Measurements from ENCODE around the gene CDH13. TPM values are rescaled to one million over a fixed set of nuclear protein-coding genes. Genes with fewer than 3 reads are reported as not detected.

CDH13 gene
- total and polyA plus RNA-seq, 9 of the 15 experiments (the other 6 are each of a cell fraction or from before 2014, with no cell fraction given): 0.03 TPM; not detected in 8

- Histone ChIP-seq H3K27me3 (ENCODE audit: control insufficient read depth in 2 of 2, insufficient read depth in 2 of 2, low read length in 2 of 2) (no peaks in the 10 kb centered on the region), H3K4me2 (ENCODE audit: insufficient read depth, low read length) (no peak overlapping the region), H3K9ac (ENCODE audit: insufficient read depth in 1 of 2, low read depth in 2 of 2, low read length in 2 of 2) (no peak overlapping the region), H3K4me1 (replicated peaks in 1 of 2; ENCODE audit: control insufficient read depth in 2 of 2, insufficient read depth in 2 of 2, low read length in 2 of 2) (no peaks in the 10 kb centered on the region), H3K79me2 (ENCODE audit: control insufficient read depth, insufficient read depth, low read length) (no peaks in the 10 kb centered on the region), H2AFZ (ENCODE audit: low read depth, low read length) (no peak overlapping the region), H4K20me1 (replicated peaks; ENCODE audit: control insufficient read depth, insufficient read depth, low read length) (no peaks in the 10 kb centered on the region), H3K4me3 (no peak overlapping the region), H3K9me1 (ENCODE audit: control insufficient read depth, insufficient read depth, low read length) (no peaks in the 10 kb centered on the region), H3K27ac (ENCODE audit: extremely low read depth, low read depth, low read length) (no peak overlapping the region), H3K36me3 (ENCODE audit: control insufficient read depth, insufficient read depth, low read length) (no peaks in the 10 kb centered on the region), H3K9me3 (replicated peaks; ENCODE audit: control insufficient read depth, insufficient read depth, low read depth, low read length) (no peaks in the 10 kb centered on the region; the same call in 1 of the 2 replicates)
- in situ Hi-C loops (cut with MboI) (no loop called here), intact Hi-C loops (cut with micrococcal nuclease) (no loop called here)
- no TSS peak for BruUV-seq (replicated peaks)
- DNase-seq (ENCODE audit: extremely low read depth in 1 of 4, low spot score in 3 of 4) (no peak), FAIRE-seq (no peak), ATAC-seq (no peak)
- ChIA-PET CTCF (ENCODE audit: low intra/inter-chr PET ratio) (no interaction called here), POLR2A (interaction anchor here (0.7 kb wide), 1 partner anchor 1955 kb away, joined by 3 read pairs; no protein-coding TSS in a partner anchor)
- WGBS (ENCODE audit: insufficient coverage, low coverage, missing lambda C conversion rate): under 1% methylated on average over 7 of the region's 7 CpGs
- no peak for TF ChIP-seq CHD4 (IDR thresholded peaks at IDR 0.05; ENCODE audit: insufficient read depth, insufficient replicate concordance, low read depth, low read length, poor library complexity, severe bottlenecking)
- TF ChIP-seq ILF3 (IDR thresholded peaks at IDR 0.05; ENCODE audit: borderline replicate concordance): no peak
- no peak for TF ChIP-seq SMAD1 (IDR thresholded peaks at IDR 0.05; ENCODE audit: low read depth, low read length, partially characterized antibody)
- TF ChIP-seq KDM5B (IDR thresholded peaks at IDR 0.05; ENCODE audit: insufficient replicate concordance, low read depth, low read length): no peak
- TF ChIP-seq, protein P1, sequence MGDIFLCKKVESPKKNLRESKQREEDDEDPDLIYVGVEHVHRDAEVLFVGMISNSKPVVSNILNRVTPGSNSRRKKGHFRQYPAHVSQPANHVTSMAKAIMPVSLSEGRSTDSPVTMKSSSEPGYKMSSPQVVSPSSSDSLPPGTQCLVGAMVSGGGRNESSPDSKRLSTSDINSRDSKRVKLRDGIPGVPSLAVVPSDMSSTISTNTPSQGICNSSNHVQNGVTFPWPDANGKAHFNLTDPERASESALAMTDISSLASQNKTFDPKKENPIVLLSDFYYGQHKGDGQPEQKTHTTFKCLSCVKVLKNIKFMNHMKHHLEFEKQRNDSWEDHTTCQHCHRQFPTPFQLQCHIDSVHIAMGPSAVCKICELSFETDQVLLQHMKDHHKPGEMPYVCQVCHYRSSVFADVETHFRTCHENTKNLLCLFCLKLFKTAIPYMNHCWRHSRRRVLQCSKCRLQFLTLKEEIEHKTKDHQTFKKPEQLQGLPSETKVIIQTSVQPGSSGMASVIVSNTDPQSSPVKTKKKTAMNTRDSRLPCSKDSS (IDR thresholded peaks at IDR 0.05; ENCODE audit: low read depth, partially characterized antibody): no peak
- TF ChIP-seq ZNF407 (IDR thresholded peaks at IDR 0.05; ENCODE audit: low read depth): no peak
- TF ChIP-seq TCF7L2 (IDR thresholded peaks at IDR 0.05; ENCODE audit: low read depth, low read length): no peak
- TF ChIP-seq RFX7 (CRISPR knock-in tag; IDR thresholded peaks at IDR 0.05): no peak
- TF ChIP-seq TBL1XR1 (IDR thresholded peaks at IDR 0.05; ENCODE audit: low read length in 2 of 2): no peak
Observed at GRCh38 chr16:83354015-83354414, 727.2 kb downstream of the CDH13 start.

Data from K562 (cell line).